ENCODE measurements around the gene IGFBPL1.

The IGFBPL1 gene

GRCh38 chr9:38357350-38358114 lies 66.7 kb downstream of the IGFBPL1 start:
- DNase-seq (ENCODE audit: low spot score), result no peak

DNA sequence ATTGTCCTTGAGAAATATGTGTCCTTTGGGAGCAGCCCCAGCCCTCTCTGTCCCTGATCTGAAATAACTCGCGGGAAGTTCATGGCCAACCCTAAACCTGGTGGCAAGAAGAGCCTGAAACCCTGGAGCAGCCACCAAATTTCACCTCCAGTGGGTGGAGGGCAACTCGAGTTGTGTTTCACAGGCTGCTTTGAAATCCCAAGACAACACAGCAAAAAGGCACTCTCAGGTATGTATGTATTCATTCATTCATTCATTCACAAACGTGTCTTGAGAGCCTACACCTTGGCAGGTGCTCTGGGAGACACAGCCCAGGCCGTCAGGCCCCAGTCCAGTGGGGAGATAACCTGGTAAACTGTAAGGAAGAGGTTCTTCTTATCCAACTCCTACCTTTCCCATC lies 67.4 kb downstream of the IGFBPL1 start:
- DNase-seq (ENCODE audit: low spot score), result no peak

All from AG20443 (cell line).